ENCODE results near the gene SV2B.

Gene SV2B

DNA sequence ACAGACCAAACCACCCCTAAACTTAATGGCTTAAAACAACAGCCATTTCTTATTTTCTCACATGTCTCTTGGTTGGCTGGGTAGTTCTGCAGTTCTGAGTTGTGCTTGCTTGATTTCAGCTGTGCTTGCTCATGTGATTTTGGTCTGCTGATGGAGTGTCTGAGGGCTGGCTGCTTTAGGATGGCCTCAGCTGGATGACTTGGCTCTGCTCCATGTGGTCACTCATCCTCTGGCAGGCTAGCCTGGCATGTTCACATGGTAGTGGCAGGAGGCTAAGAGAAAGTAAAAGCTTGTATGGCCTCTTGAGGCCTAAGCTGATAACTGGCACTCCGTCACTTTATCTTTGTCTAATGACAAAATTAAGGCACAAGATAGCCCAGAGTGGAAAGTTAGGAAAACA is 4.1 kb downstream of the SV2B start:
- no peak for DNase-seq

DNA sequence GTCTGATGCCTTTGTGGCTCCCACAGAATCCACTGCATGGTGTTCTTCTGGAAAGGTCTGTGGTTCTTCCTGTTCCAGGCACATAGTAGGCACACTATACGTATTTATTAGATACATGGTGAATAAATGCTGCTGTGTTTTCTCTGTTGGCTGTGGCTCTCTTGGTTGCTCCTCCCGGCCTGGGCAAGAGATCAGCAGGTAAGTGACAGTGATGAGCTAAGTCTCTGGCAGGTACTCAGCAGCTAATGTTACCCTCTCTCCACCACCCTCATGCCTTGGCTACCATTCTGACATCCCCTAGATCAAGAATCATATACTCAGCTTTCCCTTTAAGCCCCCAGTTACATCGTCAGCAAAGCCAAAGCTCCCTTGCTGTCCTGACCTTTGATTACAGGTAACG is 8.4 kb downstream of the SV2B start:
- no peak for DNase-seq

DNA sequence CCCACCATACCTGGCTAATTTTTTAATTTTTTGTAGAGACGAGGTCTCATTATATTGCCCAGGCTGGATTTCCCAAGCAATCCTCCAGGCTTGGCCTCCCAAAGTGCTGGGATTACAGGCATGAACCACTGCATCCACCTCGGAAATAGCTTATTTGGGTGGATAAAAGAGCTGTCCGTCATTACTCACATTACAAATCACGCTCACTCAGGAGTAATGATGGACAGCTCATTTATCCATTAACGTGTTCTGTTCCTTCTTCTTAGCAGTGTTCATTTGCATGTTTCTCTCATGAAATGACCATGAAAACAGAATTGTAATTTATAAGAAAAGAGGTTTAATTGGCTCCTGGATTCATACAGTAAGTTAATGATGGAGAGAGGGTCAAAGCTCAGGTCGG is 9.8 kb downstream of the SV2B start:
- DNase-seq, result no peak

DNA sequence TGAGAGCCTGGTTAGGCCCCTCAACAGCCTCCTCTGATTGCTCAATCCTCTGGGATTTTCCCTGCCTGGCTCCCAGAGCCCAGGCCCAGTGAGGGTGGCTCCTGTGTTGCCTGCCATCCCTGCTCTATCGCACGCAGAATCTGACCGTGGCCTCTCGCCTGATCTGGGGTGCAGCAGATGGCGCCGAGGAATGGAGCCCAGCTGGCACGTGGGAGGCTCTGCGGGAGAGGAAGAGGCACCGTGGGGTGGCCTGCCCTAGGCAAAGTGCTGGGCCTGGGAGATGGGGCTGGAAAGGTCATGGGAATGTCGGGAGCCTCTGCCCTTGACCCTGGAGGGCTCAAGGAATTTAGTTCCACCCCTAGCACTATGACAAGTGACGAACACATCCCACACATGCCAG is 10.3 kb downstream of the SV2B start:
- no peak for DNase-seq

DNA sequence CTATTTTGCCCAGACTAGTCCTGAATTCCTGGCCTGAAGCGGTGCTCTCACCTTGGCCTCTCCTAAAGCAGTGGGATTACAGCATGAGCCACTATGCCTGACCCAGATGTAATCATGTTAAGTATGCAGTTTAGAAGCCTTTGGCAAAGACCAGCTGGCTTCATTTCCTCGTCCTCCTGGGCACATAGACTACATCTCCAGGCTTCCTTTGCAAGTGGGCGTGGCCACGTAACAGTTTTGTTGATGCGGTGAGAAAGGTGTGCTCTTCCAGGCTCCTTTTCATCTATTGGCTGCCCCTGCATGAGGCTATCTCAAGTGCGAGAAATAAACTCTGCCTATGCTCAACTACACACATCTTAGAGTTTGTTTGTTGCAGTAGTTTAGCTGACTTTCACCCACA is 13.0 kb downstream of the SV2B start:
- no peak for DNase-seq

DNA sequence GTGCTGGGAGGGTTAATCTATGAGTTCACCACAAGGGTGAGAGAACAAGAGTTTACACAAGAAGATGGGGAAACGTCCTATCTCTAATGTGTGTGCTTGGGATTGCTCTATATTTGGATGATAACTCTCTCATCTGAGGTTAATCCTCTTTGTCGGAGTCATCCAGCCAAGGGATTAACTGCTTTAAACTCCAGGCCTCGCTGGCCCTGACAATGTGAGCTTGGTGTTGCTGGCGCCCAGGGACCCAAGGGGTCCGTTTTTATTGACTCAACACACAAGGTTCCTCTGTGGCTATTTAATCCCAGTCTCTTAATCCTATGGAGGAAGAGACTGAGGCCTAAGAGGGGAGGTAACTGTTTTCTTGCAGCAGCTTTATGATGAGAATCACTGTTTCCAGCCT is 14.2 kb downstream of the SV2B start:
- no peak for DNase-seq

DNA sequence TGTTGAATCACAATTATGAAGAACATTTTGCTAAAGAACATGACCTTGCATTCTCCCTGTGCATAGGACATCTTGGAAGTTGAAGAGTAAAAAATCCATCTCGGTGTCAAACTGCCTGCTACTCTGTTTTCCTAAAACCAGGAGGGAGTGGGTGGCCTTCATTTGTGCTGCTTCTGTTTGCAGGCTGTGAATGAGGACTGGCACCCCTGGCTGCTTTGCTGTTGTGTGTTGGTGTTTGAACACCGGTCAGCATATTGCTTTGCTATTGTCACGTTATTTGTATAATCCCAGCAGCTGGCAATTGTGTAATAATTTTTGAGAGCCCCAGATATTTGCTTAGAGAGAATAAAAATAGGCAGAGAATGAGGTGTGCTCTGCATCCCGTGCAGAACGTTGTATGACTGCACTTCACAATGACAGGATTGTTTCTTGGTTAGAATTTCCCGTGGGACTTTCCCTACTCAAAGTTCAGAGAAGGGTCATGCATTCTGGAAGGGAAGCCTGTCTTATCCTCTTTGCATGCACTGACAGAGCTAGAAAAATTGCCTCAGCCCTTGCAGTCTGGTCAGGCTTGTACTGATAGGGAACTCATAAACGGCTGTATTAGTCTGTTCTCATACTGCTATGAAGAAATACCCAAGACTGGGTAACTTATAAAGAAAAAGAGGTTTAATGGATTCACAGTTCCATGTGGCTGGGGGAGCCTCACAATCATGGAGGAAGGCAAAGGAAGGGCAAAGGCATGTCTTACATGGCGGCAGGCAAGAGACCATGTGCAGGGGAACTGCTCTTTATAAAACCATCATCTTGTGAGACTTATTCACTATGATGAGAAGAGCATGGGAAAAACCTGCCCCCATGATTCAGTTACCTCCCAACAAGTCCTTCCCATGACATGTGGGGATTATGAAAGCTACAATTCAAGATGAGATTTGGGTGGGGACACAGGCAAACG is 16.3 kb downstream of the SV2B start:
- DNase-seq, result no peak

DNA sequence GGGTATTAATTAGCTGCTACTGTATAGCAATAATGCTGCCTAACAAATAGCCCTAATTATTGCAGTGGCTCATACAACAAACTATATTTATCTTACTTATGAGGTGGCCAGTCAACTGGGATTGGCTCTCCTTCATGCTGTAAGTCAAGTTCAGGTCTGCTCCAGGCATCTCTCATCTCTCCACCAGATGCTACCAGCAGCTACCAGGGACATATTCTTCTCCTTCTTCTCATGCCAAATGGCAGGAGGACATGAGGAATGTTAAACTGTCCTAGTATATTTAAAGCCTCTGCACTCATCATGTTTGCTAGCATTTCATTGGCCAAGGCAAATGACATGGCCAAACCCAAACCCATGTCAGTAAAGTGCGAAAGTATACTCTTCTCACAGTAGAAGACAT is 17.3 kb downstream of the SV2B start:
- DNase-seq, result no peak

DNA sequence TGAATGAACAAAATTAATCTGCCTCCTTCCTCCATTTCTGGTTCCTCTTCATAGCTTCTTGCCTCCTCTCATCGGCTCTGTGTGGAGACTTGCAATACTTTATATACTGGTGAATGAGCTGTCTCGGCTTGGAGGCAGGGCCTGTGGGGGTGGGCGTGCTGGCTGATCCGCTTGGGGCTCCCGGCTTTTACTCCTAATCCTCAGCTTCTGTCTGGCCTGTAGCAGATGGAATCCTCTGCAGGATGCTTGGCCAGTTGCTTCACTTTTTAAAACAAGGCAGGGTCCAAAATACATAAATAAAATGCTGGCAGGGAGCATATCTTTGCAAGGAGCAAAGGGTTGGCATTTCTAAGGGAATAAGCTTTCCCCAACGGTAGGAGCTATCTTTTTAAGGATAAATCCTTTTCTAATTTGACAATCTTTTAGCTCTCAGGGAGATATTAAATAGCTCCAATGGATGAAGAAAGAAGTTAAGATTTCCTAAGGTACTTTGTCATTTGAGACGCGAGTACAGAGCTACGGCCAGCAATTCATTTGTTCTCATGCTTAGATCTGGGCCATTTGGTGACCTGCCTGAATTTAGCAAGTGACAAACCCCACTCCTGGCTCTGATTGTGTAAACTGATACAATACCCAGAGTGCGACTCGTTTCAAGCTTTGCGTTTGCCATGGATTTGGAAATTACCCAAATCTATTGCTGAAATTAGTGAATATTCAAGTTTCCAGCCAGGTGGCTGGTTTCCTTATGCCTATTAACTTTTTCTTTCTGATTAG is 18.9 kb downstream of the SV2B start:
- DNase-seq, result no peak

DNA sequence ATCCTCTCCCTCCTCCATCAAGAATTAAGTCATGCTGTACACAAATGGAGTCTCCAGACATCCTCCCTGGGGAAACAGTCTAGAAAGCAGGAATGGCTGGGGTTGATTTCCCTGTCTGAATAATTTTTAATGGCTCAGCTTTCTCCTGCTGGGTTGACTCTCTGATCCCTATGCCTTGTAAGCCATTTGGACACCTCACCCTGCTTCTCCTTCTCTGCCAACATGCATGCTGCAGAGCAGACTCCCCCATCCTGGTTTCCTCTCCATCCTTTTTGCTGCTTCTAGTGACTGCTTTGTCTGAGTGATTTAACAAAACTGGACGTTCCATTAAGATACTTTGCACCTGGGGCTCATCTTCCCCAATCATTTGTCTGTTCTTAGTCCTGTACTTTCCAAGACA is 22.2 kb downstream of the SV2B start:
- no peak for DNase-seq

DNA sequence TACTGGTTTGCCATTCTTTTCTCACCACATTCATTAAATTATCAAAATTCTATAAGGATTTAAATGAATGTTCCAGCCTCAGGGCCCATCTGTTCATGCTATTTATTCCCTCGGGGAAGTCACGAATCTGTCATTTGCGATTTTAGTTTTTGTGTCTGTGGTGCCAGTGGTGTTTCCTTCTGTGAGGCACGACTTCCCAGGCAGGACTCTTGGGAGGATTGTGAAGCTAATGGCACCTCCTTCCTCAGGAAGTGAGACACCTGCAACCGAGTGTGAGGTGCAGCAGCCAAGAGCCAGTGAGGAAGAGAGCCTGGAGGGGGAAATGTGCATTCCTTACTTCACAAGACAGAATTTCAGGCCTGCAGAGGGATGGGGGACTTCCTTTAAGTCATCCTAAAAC is 24.1 kb downstream of the SV2B start:
- no peak for DNase-seq

DNA sequence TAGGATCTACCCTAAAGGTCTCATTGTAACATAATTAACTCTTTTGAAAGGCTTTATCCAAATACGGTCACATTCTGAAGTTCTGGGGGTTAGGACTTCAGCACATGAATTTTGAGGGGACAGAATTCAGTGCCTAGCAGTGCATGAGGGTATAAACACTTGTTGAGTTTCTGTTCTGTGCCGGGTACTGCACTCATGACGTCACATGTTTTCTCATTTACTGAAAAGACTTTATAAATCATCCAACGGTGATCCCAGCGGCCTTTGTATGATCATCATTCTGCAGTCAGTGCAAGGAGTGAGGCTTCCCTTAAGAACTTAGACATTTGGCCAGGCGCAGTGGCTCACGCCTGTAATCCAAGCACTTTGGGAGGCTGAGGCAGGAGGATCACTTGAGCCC is 25.1 kb downstream of the SV2B start:
- DNase-seq, result no peak

DNA sequence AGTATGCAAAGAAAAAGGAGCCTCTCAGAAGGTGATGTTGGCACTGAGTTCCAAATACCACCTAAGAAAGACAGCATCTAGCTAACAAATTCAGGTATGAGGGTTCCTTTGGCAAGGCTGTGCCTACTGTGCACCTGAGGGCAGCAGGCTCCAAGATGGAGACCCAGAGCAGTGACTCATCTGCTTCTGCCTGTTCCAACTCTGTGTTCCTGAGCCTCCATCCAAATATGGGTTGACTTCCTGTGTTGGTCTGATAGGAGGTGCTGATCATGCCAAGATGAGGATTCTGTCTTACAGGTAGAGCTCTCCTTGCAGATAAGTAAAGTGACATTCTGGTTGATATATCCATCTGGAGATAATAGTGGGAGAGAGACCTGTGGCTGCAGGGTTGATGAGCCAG is 26.0 kb downstream of the SV2B start:
- no peak for DNase-seq

DNA sequence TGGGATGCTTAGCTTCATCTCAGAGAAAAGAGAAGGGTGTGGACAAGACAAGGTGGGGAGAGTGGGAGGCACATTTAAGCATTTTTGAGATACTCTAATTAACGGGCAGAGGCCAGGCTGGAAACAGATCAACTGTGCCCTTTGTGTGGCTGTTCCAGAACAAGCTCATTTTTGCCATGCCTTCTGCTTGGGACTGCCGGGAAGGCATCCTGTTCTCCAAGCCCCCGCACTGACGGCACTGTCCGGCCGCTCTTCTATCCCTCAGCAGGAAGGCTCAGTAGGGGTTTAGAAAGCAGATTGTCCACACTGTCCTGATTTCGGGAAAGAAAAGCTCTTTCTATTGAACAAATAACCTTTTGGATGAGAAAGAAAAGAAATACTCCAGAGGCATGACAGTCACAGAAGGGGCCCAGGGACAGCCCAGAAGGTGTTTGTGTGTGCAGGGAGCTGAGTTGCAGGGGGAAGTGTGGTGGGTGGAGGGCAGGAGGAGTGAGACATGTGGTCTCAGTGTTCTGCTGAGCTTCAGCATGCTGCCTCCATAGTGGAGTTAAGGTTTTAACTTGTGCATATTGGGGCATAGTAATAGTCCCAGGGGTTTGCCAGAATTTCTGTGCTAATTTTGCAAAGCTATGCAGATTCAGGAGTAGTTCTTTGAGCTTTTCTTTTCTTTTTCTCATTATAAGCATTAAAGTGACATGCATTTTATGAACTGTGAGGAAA is 27.3 kb downstream of the SV2B start:
- DNase-seq, result no peak

DNA sequence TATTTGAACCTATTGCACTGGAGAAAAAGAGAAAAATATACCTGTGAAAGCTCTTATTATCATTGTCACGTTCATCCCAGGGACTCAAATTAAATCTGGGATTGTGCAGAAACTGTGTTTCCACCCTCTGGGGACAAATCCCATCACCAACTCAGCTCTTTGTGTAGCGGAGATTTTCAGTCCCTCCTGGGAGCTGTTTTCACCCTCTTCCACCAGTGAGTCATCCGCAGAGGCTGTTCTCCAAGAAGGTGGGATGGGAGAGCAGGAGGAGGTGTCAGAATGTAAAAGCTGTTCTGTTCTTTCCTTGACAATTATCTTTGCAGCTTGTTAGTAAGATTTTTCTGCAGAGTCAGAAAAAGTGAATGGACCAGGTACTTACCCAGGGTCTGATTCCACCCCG is 28.0 kb downstream of the SV2B start:
- DNase-seq, result no peak

DNA sequence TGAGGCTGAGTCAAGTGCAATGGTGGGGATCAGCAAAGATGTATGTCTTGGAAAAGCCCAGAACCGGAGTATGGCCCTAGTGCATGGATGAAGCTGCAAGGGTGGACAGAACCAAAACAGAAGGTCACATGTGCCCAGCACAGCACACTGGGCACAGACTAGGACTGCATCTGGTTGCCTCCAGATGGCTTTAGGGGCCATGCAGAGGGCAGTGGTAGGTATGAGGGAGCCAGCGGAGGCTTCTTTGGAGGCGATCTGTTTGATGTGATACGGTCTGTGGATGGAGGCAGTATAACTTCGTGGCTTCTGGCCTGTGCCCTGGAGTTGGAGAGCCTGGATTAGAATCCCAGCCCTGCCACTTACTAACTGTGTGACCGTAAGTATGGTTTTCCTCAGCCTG is 29.4 kb downstream of the SV2B start:
- DNase-seq, result no peak

DNA sequence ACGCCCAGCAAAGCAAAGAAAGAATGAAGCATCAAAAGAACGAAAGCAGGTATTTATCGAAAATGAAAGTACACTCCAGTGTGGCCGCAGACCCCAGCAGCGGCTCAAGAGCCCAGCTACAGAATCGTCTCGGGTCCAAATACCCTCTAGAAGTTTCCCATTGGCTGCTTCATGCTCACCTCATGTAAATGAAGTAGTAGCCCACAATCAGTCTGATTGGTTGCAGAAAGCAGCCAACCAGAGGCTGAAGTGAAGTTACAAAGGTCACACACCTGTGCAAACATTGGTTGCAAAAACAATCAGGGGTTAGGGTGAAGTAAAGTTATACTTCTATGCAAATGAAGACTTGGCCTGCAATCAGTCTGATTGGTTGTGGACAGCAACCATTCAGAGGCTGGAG is 32.0 kb downstream of the SV2B start:
- DNase-seq, result no peak

DNA sequence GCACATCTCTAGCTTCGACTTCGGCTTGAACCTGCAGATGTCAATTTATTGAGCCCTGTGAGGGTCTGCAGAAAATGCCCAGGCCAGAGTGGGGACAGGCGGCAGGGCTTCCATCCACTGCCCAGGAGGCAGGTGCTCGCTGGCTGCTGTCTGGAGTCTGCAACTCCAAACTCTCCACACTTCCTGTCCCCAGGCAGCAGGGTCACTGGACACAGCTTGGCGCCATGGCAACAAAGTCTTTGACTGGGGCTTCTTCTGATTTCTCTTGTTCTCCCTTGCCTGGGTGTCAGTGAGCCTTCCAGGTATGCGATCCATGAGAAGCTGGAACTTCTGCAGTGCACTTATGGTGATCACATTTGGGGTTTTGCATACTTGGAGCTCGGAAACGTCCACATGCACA is 33.5 kb downstream of the SV2B start:
- no peak for DNase-seq

DNA sequence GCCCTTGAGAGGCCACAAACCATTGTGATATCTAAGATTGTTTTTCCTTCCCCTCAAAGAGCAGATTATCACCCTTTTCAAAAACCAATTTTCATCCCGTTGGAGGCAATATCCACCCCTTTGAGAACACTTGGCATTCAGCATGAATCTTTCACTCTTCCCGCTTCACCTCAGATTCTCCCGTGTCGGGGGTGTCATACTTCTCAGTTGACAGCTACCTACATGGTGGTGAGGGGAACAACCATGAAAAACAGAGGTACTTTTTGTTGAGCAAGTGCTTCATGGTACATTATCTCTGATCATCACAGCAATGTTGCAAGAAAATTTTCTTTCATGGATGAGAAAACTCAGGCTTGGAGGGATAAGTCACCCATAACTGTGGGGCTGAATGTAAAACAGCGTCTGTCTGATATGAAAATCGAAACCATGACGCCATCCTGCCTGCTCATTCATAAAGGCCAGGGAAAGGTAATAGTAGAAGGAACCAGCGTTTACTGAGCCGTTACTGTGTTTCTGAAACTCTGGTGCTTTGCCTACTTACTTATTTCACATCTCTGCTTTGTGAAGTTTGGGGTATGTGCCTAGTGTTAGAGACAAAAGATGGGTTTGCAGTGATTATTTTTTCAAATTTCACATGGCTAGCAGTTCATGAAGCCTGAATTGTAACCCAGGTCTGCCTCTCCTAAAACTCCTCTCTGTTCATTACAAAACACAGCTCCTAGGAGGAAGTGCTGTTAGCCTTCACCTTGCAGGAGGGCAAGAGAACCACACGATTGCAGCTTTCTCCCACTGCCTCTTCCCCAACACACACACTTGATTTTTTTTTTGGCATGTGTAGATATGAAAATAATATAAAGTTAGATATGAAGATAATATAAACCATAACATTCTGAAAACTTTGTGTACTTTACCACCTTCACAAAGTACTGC is 35.4 kb downstream of the SV2B start:
- no peak for DNase-seq

DNA sequence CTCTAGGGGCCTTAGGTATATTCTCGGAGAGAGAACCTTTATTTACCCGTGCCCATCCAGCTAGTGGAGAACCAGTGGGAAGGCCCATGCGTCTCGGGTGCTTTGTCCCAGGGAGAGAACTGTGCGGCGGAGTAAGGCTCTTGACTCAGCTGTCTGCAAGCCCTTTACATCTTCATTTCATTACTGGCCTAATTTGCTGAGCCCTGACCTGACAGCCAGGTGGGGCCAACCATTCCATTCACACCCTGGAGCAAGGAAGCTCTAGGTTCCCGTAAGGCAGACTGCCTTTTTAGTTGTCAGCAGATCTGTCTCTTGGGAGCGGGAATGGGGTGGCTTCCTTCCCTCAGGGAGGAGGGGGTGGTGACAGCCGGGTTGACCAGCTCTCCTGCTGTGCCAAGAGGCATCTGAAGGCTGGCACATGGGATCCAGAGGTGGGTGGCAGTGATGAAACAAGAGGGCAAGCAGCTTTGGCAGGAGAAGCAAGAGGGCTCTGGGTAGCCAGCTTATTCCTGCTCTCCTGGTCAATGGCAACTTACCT is 36.4 kb downstream of the SV2B start:
- DNase-seq, result no peak

DNA sequence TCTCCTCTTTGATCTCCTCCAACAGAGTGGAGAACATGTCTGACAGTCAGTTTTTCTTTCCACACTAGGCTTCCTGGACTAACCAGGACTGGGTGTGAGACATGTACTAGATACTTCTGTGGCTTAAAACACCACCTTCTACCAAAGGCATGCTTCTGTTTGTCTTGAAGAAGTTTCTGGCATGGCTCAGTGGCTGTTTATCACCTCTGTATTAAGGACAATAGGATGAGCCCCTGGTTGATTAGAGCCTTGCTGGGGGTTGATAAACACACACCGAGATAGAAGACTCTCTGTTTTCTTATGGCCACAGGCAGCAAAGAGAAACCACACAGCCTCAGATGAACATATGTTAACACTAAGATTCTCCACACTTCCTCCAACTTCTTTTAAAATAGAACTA is 40.5 kb downstream of the SV2B start:
- DNase-seq, result no peak

DNA sequence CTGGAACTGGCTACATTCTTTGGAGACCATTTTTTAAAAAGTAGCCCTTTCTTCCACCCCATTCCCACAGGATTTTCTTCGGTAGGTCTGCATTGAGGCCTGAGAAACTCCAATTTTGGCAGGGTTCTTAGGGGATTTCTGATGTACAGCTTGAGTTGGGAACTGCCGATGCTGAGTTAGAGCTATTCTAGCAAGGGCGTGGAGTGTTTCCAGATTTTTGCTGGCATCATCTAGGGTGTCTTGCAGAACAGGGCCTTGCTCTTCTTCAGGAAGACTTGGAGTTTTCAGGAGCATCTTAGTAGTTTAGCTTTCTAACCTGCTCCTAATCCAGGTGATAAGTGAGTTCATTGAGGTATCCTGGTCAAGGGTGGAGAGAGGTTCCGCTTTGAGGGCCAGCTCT is 41.0 kb downstream of the SV2B start:
- no peak for DNase-seq

Data from CD4-positive, alpha-beta T cell treated with Interleukin-15 for 1 hour (primary cell).